Kidney (tissue), 14 donors: ENCODE data around the gene NAXD. TPM values are rescaled to one million over a fixed set of nuclear protein-coding genes. Genes with fewer than 3 reads are reported as not detected.

Experiments
- DNase-seq, 5 donors: peaks; one replicate each; pipeline ENCODE4 v3.0.0-alpha.2; 2013 to 2020
- FAIRE-seq: peaks from 2 replicates; lab custom pipeline; 2012; peaks lifted over from hg19 to GRCh38; lab: Jason Lieb, UNC
- H3K27ac ChIP-seq, 2 donors: one replicate each; pipeline ENCODE4 v1.7.0; 2013; ENCODE audit warnings: low read depth in 2 of 2, low read length in 2 of 2, inconsistent platforms in 1 of 2
- H3K27me3 ChIP-seq: one replicate; pipeline ENCODE4 v1.7.1; 2013; ENCODE audit warnings: low read length, inconsistent platforms; ENCODE audit not compliant: control insufficient read depth, insufficient read depth
- H3K36me3 ChIP-seq, 3 donors: one replicate each; pipeline versions ENCODE4 v1.7.0 to v1.7.1; 2013; ENCODE audit warnings: low read length in 3 of 3, control low read depth in 1 of 3, inconsistent platforms in 1 of 3; ENCODE audit not compliant: insufficient read depth in 3 of 3, control insufficient read depth in 2 of 3
- H3K4me1 ChIP-seq, 3 donors: one replicate each; pipeline versions ENCODE4 v1.7.0 to v1.7.1; 2013; ENCODE audit warnings: low read length in 3 of 3, inconsistent platforms in 1 of 3, low read depth in 1 of 3; ENCODE audit not compliant: control insufficient read depth in 2 of 3, insufficient read depth in 2 of 3
- H3K4me3 ChIP-seq, 3 donors: one replicate each; pipeline versions ENCODE4 v1.7.0 to v1.8.1; 2013; ENCODE audit warnings: low read length in 3 of 3, control low read depth in 1 of 3, inconsistent platforms in 1 of 3
- H3K9ac ChIP-seq, 3 donors: one replicate each; pipeline versions ENCODE4 v1.7.0 to v1.7.1; 2013; ENCODE audit warnings: low read length in 3 of 3, control low read depth in 1 of 3, inconsistent platforms in 1 of 3
- H3K9me3 ChIP-seq, 3 donors: one replicate each; pipeline versions ENCODE4 v1.7.0 to v1.7.1; 2013; ENCODE audit warnings: low read length in 3 of 3, control low read depth in 1 of 3, inconsistent platforms in 1 of 3; ENCODE audit not compliant: control insufficient read depth in 2 of 3, insufficient read depth in 1 of 3
- intact Hi-C: fragments of 100-400 bp; cut with DNase I; formaldehyde crosslinking; loops from one replicate; pipeline ENCODE4 v1.11.1; 2022
- polyA plus RNA-seq: library from polyadenylated mRNA; stranded (reverse); fragments of 350-450 nt; fragmentation: Illumina TruSeq; extraction: RNeasy Lipid Tissue Mini Kit (QIAGEN cat#74804); gene quantifications from one replicate; pipeline ENCODE4 v1.2.3, GENCODE V29; 2014; ENCODE audit warnings: low read depth, low replicate concordance; ENCODE audit not compliant: insufficient read depth
- total RNA-seq: library from RNA; stranded (reverse); fragmentation: NEBNext Ultra II Directional; extraction: Animal tissue kit (Norgen Biotek cat#: 25700); gene quantifications from one replicate; pipeline ENCODE4 v1.2.1, GENCODE V29; 2021
- TF ChIP-seq, protein P1 (sequence below): IDR thresholded peaks from 3 replicates; pipeline ENCODE4 v1.5.1; 2012; ENCODE audit warnings: mild to moderate bottlenecking, moderate library complexity, borderline replicate concordance; ENCODE audit not compliant: insufficient read depth; ENCODE audit errors: extremely low read depth
- donor health status: control.
- donor health status: control.
- donor health status: control.
- donor health status: control.
- donor health status: control.
- donor health status: DM: yes; HTN: yes; CAD: no.
- donor health status: Normal renal cell carcinoma (clear cell type).

NAXD gene
- total and polyA plus RNA-seq, 2 donors from 2014 or later = 37.9 to 52.7 TPM

DNA sequence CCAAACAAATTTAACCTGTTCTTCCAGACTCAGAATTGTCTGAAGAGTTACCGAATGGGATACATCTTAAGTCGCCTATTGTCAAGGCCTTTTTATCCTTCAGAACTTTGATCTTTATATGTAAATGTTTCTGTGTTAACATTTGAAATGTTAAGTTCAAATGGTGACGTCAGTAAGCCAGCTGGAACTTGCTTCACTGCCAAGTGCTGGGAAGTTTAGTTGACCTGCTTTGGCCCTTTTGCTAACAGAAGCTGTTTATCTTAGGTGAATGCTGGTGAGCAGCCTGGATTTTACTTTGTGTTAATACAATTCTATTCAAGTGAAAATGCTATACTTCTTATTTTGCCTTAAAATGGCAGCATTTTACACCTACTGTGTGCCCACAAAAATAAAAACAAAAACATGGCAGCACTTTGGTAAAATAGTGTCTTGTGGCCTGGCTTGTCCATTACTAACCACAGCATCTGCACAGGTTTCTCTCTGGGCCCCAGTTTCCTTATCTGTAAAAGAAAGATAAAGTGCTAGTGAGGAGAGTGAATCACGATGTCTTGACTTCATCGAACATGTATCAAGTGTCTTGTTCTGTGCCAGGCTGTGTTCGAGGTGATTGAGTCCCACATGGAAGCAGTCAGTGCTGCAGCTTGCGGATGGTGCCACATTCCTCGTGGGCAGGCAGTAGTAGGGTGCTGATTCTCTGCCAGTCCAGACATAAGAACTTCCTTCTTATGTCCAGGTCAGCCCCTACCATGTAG is 2.2 kb downstream of the NAXD start:
- Histone ChIP-seq H3K9me3 (no peaks in the 10 kb centered on the region), H3K27ac (peak overlapping the region; percentile 88 to 93), H3K4me1 (peaks cover 7 to 34% (median 25%) of the 10 kb centered on the region in 3 donors), H3K27me3 (no peaks in the 10 kb centered on the region), H3K4me3 (peak overlapping the region in 2 of 3 donors; percentile 26 to 77), H3K9ac (peak overlapping the region in 2 of 3 donors; percentile 5 to 83), H3K36me3 (peaks cover 0 to under 1% (median under 1%) of the 10 kb centered on the region in 3 donors)
- peak; percentile 83 for FAIRE-seq
- TF ChIP-seq, protein P1, sequence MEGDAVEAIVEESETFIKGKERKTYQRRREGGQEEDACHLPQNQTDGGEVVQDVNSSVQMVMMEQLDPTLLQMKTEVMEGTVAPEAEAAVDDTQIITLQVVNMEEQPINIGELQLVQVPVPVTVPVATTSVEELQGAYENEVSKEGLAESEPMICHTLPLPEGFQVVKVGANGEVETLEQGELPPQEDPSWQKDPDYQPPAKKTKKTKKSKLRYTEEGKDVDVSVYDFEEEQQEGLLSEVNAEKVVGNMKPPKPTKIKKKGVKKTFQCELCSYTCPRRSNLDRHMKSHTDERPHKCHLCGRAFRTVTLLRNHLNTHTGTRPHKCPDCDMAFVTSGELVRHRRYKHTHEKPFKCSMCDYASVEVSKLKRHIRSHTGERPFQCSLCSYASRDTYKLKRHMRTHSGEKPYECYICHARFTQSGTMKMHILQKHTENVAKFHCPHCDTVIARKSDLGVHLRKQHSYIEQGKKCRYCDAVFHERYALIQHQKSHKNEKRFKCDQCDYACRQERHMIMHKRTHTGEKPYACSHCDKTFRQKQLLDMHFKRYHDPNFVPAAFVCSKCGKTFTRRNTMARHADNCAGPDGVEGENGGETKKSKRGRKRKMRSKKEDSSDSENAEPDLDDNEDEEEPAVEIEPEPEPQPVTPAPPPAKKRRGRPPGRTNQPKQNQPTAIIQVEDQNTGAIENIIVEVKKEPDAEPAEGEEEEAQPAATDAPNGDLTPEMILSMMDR = no peak
- DNase-seq = peak in 1 of 5 donors; percentile 79
- intact Hi-C loops = no loop called here

DNA sequence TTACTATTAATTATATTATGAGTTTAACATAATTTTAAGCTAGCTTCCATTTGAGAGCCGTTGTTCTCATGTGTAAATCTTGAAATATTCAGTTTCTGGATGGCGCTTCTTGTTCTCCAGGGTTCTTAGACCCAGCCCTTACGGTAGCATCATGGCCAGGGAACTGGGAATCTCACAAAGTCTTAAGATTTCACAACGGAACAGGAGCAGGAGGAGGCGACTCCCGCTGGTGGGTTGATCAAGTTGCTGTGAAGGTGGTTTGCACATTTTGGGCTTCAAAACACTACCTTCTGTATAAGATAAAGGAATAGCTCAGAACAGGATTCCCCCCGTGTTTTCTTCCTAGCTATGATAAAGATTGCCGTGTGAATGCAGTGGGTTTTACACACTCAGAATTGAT is 2.8 kb downstream of the NAXD start:
- intact Hi-C loops = no loop called here
- peaks cover 7 to 38% (median 25%) of the 10 kb centered on the region in 3 donors for H3K4me1 ChIP-seq
- DNase-seq (no peak), FAIRE-seq (no peak)
- peaks cover 3 to 7% (median 7%) of the 10 kb centered on the region in 3 donors for H3K36me3 ChIP-seq
- no peaks in the 10 kb centered on the region for H3K9me3 ChIP-seq
- H3K9ac ChIP-seq = peak overlapping the region in 1 of 3 donors; percentile 56
- no peaks in the 10 kb centered on the region for H3K27me3 ChIP-seq
- TF ChIP-seq, protein P1 = no peak
- no peak overlapping the region for H3K4me3 ChIP-seq
- peak overlapping the region; percentile 34 to 62 for H3K27ac ChIP-seq

DNA sequence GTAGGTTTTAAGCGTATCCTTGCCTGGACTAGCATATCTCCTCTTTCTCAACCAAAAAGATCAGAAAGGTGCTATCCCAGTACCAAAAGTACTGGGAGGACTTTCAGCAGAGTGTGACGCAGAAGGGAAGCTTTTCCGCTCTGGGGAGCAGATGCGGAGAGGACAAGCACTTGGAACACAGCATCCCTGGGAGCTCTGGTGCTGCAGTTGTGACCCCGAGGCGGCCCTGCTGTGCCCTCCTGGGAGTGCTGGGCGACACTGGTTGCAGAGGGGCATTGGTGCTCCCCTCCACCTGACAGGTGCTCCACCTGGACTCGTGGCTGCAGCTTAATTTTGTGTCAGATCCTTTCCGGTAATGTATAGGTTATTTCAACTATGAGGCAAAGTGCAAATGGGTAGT is 3.4 kb downstream of the NAXD start:
- no peaks in the 10 kb centered on the region for H3K9me3 ChIP-seq
- H3K4me1 ChIP-seq = peaks cover 7 to 38% (median 25%) of the 10 kb centered on the region in 3 donors
- no peaks in the 10 kb centered on the region for H3K27me3 ChIP-seq
- H3K4me3 ChIP-seq = no peak overlapping the region
- TF ChIP-seq, protein P1 = no peak
- H3K36me3 ChIP-seq = peaks cover 3 to 8% (median 7%) of the 10 kb centered on the region in 3 donors
- DNase-seq (no peak), FAIRE-seq (no peak)
- peak overlapping the region in 1 of 3 donors; percentile 56 for H3K9ac ChIP-seq
- peak overlapping the region; percentile 34 to 62 for H3K27ac ChIP-seq
- intact Hi-C loops = no loop called here
